Neural cell (in vitro differentiated cells): Measurements from ENCODE around the gene DNA2. TPM values are rescaled to one million over a fixed set of nuclear protein-coding genes. Genes with fewer than 3 reads are reported as not detected.
"Not testable (repeated sequence)": the region's sequence is repeated elsewhere in the genome, so short reads cannot be mapped to it uniquely, and the experiment has no call there.

Experiments
- H2AFZ ChIP-seq: fragments of 200-600, 300-800 bp; sonication (generic), shearing (Covaris generic); 2 replicates; pipeline ENCODE4 v1.6.0; 2014; ENCODE audit warnings: low read depth, mild to moderate bottlenecking, antibody characterized with exemption, low read length, moderate library complexity
- H3F3A ChIP-seq: fragments of 200-600 bp; shearing (Covaris generic); 2 replicates; pipeline ENCODE4 v1.6.1; 2016; ENCODE audit warnings: mild to moderate bottlenecking, moderate library complexity, mixed read lengths, antibody characterized with exemption, low read length; ENCODE audit not compliant: insufficient read depth, poor library complexity, severe bottlenecking
- H3K27ac ChIP-seq: fragments of 200-600, 300-800 bp; sonication (generic), shearing (Covaris generic); 2 replicates; pipeline ENCODE4 v1.5.1; 2014; ENCODE audit warnings: mild to moderate bottlenecking, low read length, moderate library complexity
- H3K27me3 ChIP-seq: fragments of 300-800, 200-600 bp; sonication (generic), shearing (Covaris generic); 2 replicates; pipeline ENCODE4 v1.6.0; 2014; ENCODE audit warnings: mild to moderate bottlenecking, low read depth, low read length, moderate library complexity; ENCODE audit not compliant: insufficient read depth
- H3K36me3 ChIP-seq: fragments of 300-800, 200-600 bp; sonication (generic), shearing (Covaris generic); 2 replicates; pipeline ENCODE4 v1.5.1; 2014; ENCODE audit warnings: mild to moderate bottlenecking, antibody characterized with exemption, low read length, moderate library complexity; ENCODE audit not compliant: insufficient read depth
- H3K4me2 ChIP-seq: fragments of 300-800, 200-600 bp; sonication (generic), shearing (Covaris generic); 2 replicates; pipeline ENCODE4 v1.6.0; 2014; ENCODE audit warnings: mild to moderate bottlenecking, low read length
- H3K4me3 ChIP-seq: fragments of 300-800, 200-600 bp; sonication (generic), shearing (Covaris generic); 2 replicates; pipeline ENCODE4 v1.5.1; 2014; ENCODE audit warnings: mild to moderate bottlenecking, low read length, moderate library complexity
- H3K79me2 ChIP-seq: fragments of 200-600 bp; shearing (Covaris generic); replicated peaks from 2 replicates; pipeline ENCODE4 v1.6.0; 2014; ENCODE audit warnings: mild to moderate bottlenecking, low read length, moderate library complexity; ENCODE audit not compliant: insufficient read depth
- H3K9ac ChIP-seq: fragments of 300-800, 200-600 bp; sonication (generic), shearing (Covaris generic); 2 replicates; pipeline ENCODE4 v1.6.1; 2016; ENCODE audit warnings: mild to moderate bottlenecking, low read length, mixed read lengths
- H3K9me2 ChIP-seq: fragments of 200-600 bp; shearing (Covaris generic); 2 replicates; pipeline ENCODE4 v1.6.1; 2016; ENCODE audit warnings: mild to moderate bottlenecking, low read length, mixed read lengths; ENCODE audit not compliant: insufficient read depth
- H3K9me3 ChIP-seq: fragments of 200-600, 300-800 bp; sonication (generic), shearing (Covaris generic); 2 replicates; pipeline ENCODE4 v1.6.1; 2016; ENCODE audit warnings: mild to moderate bottlenecking, mixed run types, low read length, moderate library complexity, mixed read lengths
- H4K20me1 ChIP-seq: fragments of 200-600 bp; shearing (Covaris generic); 2 replicates; pipeline ENCODE4 v1.6.1; 2016; ENCODE audit warnings: mild to moderate bottlenecking, mixed run types; ENCODE audit not compliant: insufficient read depth
- CTCF ChIP-seq: fragments of 450-650 bp; IDR thresholded peaks from 2 replicates; pipeline ENCODE4 v1.5.1; 2014; ENCODE audit warnings: antibody characterized with exemption, mild to moderate bottlenecking, moderate library complexity; ENCODE audit not compliant: poor library complexity, severe bottlenecking
- EP300 ChIP-seq: fragments of 450-650 bp; conservative IDR thresholded peaks from 2 replicates; pipeline ENCODE4 v1.6.1; 2014; ENCODE audit warnings: antibody characterized with exemption, mild to moderate bottlenecking, moderate library complexity; ENCODE audit not compliant: poor library complexity, severe bottlenecking
- EZH2 ChIP-seq: fragments of 200-600, 300-800 bp; shearing (Covaris generic), sonication (generic); IDR thresholded peaks from 2 replicates; pipeline ENCODE4 v1.6.1; 2014; ENCODE audit warnings: antibody characterized with exemption, low read length, borderline replicate concordance, mild to moderate bottlenecking; ENCODE audit not compliant: insufficient read depth, poor library complexity, severe bottlenecking
- POLR2AphosphoS5 ChIP-seq: IDR thresholded peaks from 2 replicates; pipeline ENCODE4 v1.6.1; 2012
- RAD21 ChIP-seq: fragments of 450-650 bp; conservative IDR thresholded peaks from 2 replicates; pipeline ENCODE4 v1.6.1; 2014; ENCODE audit warnings: antibody characterized with exemption, mild to moderate bottlenecking, moderate library complexity
- REST ChIP-seq: IDR thresholded peaks from 2 replicates; pipeline ENCODE4 v1.6.1; 2012; ENCODE audit warnings: borderline replicate concordance
- SMC3 ChIP-seq: fragments of 450-650 bp; conservative IDR thresholded peaks from 2 replicates; pipeline ENCODE4 v1.6.1; 2014; ENCODE audit warnings: antibody characterized with exemption, mild to moderate bottlenecking, moderate library complexity; ENCODE audit not compliant: poor library complexity
- TAF1 ChIP-seq: IDR thresholded peaks from 2 replicates; pipeline ENCODE4 v1.6.1; 2012; ENCODE audit warnings: low read depth
- polyA plus RNA-seq: library from polyadenylated mRNA; depleted of rRNA; stranded (reverse); fragments of >200 nt; gene quantifications from 2 replicates; pipeline ENCODE4 v1.2.3, GENCODE V29; 2014

Gene DNA2
- polyA plus RNA-seq, 1 donor from 2014 or later, result 15.2 TPM

GRCh38 chr10:68516766-68517165, 45.0 kb upstream of the DNA2 start:
- H2AFZ ChIP-seq, result no peak overlapping the region
- H3K9me2 ChIP-seq, result no peaks in the 10 kb centered on the region
- H3K9ac ChIP-seq, result no peak overlapping the region
- H3K4me3 ChIP-seq, result no peak overlapping the region
- H3K27ac ChIP-seq, result no peak overlapping the region
- H3K79me2 ChIP-seq, result no peaks in the 10 kb centered on the region
- no peaks in the 10 kb centered on the region for H3F3A ChIP-seq
- H3K36me3 ChIP-seq, result no peaks in the 10 kb centered on the region
- H3K4me2 ChIP-seq, result no peak overlapping the region
- TF ChIP-seq SMC3, result no peak
- TF ChIP-seq POLR2AphosphoS5, result no peak
- no peak for TF ChIP-seq CTCF
- TF ChIP-seq RAD21, result no peak
- TF ChIP-seq REST, result no peak
- no peak for TF ChIP-seq TAF1
- no peaks in the 10 kb centered on the region for H4K20me1 ChIP-seq
- no peaks in the 10 kb centered on the region for H3K9me3 ChIP-seq
- H3K27me3 ChIP-seq, result no peaks in the 10 kb centered on the region

GRCh38 chr10:68516216-68516615, 44.4 kb upstream of the DNA2 start:
- not testable (repeated sequence) for H3K9me2 ChIP-seq, H3K4me3 ChIP-seq, H3K27ac ChIP-seq, H3K9me3 ChIP-seq, H3K4me2 ChIP-seq, H3K9ac ChIP-seq, H3K27me3 ChIP-seq, H2AFZ ChIP-seq, H3K36me3 ChIP-seq, H3K79me2 ChIP-seq, H4K20me1 ChIP-seq, H3F3A ChIP-seq

GRCh38 chr10:68508090-68508489, 36.3 kb upstream of the DNA2 start:
- Histone ChIP-seq H3K4me3 (no peak overlapping the region), H3K79me2 (no peaks in the 10 kb centered on the region), H3K9me3 (no peaks in the 10 kb centered on the region), H3K9me2 (no peaks in the 10 kb centered on the region), H3F3A (no peaks in the 10 kb centered on the region), H3K4me2 (no peak overlapping the region), H3K9ac (no peak overlapping the region), H4K20me1 (no peaks in the 10 kb centered on the region), H3K27ac (no peak overlapping the region), H3K36me3 (no peaks in the 10 kb centered on the region), H3K27me3 (no peaks in the 10 kb centered on the region), H2AFZ (no peak overlapping the region)
- TF ChIP-seq EZH2 (no peak), REST (no peak), SMC3 (no peak), TAF1 (no peak), EP300 (no peak)
